Activated naive CD4-positive, alpha-beta T cell treated with anti-CD3 and anti-CD28 coated beads, Interleukin-2, amount 50 U/mL, for 16 hours (primary cell): ENCODE data around the gene OPA1.

Experiments
- DNase-seq: peaks from one replicate; pipeline ENCODE4 v3.0.0-alpha.2; 2020

The OPA1 gene

GRCh38 chr3:193656445-193656844, 63.4 kb downstream of the OPA1 start:
- no peak for DNase-seq

DNA sequence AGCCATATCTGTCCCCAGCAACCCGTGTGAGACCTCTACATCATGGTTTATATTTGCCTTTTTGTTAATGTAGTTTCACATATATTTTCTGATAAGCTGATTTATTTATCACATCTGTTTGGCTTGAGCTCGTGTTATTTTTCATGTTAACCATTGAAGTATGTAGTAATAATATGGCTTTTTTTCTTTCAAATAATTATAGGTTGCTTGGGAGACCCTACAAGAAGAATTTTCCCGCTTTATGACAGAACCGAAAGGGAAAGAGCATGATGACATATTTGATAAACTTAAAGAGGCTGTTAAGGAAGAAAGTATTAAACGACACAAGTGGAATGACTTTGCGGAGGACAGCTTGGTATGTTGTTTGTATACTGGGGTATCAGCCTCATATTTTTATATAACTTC, 63.9 kb downstream of the OPA1 start:
- no peak for DNase-seq

- no peak for DNase-seq
These were observed 67.2 kb downstream of the OPA1 start for GRCh38 chr3:193660171-193660570.

- DNase-seq, result no peak
These were observed 67.8 kb downstream of the OPA1 start for GRCh38 chr3:193660698-193661411.

DNA sequence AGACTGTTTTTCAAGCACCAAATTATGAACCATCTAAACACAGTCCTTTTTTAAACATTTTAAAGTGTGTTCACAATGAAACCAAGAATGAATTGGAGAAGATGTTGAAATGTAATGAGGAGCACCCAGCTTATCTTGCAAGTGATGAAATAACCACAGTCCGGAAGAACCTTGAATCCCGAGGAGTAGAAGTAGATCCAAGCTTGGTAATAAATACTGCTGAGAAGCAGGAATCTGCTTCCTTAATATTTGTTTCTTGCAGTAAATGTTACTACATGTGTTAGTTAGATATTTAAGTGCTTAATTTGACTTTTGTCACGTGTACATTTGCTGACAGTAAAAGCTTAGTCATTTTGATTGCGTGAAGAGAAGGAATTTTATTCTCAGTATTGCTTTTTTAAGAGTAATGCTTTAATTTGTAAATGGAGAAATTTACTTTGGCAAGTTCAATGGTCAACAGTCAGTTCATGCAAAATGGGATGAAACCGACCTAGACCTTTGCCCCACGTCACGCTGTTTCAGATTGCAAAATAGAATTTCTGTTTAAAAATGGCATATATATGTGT, 69.8 kb downstream of the OPA1 start:
- no peak for DNase-seq

DNA sequence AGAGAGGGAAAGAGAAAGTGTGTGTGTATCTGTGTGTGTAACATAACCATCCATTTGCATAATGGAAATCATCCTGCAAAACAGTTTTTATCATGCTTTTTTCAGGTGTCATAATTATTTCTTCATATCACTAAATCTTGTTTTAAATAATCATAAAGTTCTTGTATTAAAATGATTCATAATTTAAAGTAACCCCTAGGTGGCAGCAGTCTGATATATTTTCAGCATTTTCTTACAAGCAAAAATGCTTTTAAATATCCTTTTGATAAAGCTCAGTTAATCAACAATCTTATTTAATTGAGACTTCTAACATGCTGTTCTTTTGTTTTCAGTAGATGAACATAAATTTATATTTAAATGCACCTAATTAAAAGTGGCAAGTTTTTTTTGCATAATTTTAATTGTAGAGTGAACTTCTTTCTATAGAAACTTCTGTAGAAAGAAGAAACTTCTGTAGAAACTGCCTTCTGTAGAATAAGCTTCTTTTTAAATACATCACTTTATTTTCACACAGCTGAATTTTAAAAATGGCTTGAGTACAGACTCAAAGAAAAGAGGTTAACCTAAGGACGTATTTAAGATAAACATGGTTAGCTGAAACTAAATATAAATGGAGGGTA, 72.5 kb downstream of the OPA1 start:
- no peak for DNase-seq

- DNase-seq, result no peak
These were observed 80.8 kb downstream of the OPA1 start for GRCh38 chr3:193673845-193674244.

DNA sequence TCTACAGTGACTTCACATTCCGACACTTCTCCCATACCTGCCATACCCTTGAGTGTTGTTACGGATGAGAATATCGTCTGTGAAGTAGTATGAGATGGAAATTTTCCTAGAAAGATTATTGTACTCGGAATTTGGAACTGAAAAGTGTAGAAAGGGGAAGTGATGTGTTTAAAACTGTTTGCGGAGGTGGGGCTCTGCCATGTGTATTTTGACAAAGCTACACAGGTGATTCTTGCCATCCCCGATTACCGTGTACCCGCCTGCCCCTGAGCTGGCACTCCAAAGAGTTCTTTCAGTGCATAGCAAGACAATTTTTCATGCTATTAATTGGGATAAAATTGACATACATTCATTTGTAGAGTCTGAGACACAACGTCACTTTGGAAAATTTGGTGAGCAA, 81.7 kb downstream of the OPA1 start:
- no peak for DNase-seq

- no peak for DNase-seq
These were observed 84.7 kb downstream of the OPA1 start for GRCh38 chr3:193677734-193678133.

- DNase-seq, result no peak
These were observed 87.2 kb downstream of the OPA1 start for GRCh38 chr3:193680220-193680619.

DNA sequence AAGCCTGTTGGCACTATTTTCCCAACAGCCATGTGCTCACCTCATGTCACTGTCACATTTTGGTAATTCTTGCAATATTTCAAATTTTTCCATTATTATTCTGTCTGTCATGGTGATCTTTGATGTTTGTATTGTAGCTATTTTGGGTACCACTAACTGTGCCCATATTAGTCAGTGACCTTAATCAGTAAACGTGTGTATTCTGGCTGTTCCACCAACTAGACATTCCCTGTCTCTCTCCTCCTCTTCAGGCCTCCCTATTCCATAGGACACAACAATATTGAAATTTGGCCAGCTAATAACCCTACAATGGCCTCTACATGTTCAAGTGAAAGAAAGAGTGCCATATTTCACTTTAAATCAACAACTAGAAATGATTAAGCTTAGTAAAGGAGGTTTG, 88.6 kb downstream of the OPA1 start:
- no peak for DNase-seq

GRCh38 chr3:193686665-193687483, 93.9 kb downstream of the OPA1 start:
- no peak for DNase-seq

GRCh38 chr3:193688834-193689714, 96.1 kb downstream of the OPA1 start:
- DNase-seq, result no peak

DNA sequence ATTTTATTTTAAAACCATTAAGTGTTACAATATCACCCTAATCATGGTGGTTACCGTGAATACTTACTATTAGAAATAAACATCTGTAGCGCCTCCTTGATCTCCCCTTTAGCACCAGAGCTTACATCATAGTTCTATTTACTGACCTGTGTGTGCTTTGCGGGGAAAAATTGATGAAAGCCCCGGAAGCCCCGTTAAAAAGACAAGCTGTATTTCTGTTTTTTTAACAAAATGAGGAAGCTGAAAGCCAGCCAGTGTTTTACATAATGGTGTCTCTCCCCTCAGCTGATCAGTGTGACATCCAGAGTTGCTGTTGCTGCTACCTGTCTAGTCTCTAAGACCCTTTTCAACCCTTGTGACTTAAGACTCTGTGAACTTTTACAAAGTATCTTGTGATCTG, 100.8 kb downstream of the OPA1 start:
- no peak for DNase-seq

- DNase-seq, result no peak
These were observed 109.1 kb downstream of the OPA1 start for GRCh38 chr3:193701953-193702635.

DNA sequence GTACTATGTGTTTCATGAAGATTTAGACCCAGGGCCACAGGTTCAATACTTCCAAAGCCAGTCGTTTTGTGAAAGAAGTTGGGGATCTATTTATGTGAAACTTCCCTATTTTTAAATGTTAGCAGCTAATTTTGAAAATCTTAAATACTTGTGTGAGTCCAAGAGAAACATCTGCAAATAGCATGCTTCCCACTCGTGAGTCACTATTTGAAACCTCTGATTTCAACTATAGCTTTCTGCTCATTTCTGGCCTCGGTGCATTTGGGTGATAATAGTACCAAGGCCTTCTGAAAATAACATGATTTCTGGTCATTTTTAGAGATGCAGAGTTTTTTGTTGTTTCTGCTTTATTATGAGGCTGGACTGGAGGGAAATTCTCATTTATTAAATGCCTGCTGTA, 110.0 kb downstream of the OPA1 start:
- DNase-seq, result no peak

GRCh38 chr3:193704431-193704830, 111.4 kb downstream of the OPA1 start:
- no peak for DNase-seq

- no peak for DNase-seq
These were observed 115.3 kb downstream of the OPA1 start for GRCh38 chr3:193708270-193708669.

- no peak for DNase-seq
These were observed 117.5 kb downstream of the OPA1 start for GRCh38 chr3:193710286-193711165.

GRCh38 chr3:193711166-193711485, 118.1 kb downstream of the OPA1 start:
- no peak for DNase-seq

- no peak for DNase-seq
These were observed 118.5 kb downstream of the OPA1 start for GRCh38 chr3:193711523-193711963.
